IMR-90 (cell line): ENCODE data around the gene SPATA24. TPM values are rescaled to one million over a fixed set of nuclear protein-coding genes. Genes with fewer than 3 reads are reported as not detected.

Source experiments
- ATAC-seq: fragments of 200-7000 bp; cut with Tn5 transposase; 2 replicates; pipeline ENCODE4 v1.9.1; 2020; ENCODE audit warnings: low read depth, mild to moderate bottlenecking, moderate library complexity
- BruUV-seq: library from RNA; stranded (reverse); fragments of 400-500 nt; replicated peaks from 2 replicates; lab custom pipeline; 2021; lab: Mats Ljungman, UMichigan
- CTCF ChIA-PET: fragments of 300-600 bp; formaldehyde crosslinking; extraction: SDS; loops from one replicate; lab custom pipeline; 2021; ENCODE audit warnings: antibody characterized with exemption; lab: Yijun Ruan, JAX
- POLR2A ChIA-PET: fragments of 300-600 bp; sonication (Branson Sonifier 250); formaldehyde crosslinking; loops from one replicate; lab custom pipeline; 2022; ENCODE audit warnings: antibody characterized with exemption; ENCODE audit not compliant: unreplicated experiment; lab: Charles Lee
- DNase-seq: peaks from one replicate; pipeline ENCODE4 v3.0.0; 2013
- H2AFZ ChIP-seq: replicated peaks from 2 replicates; pipeline ENCODE3; 2013; ENCODE audit warnings: low read length, mild to moderate bottlenecking; ENCODE audit not compliant: poor library complexity
- H2AK5ac ChIP-seq: 2 replicates; pipeline ENCODE4 v1.6.1; 2013; ENCODE audit warnings: low read depth, low read length, inconsistent platforms
- H2AK9ac ChIP-seq: replicated peaks from 2 replicates; pipeline ENCODE3; 2013; ENCODE audit warnings: mild to moderate bottlenecking, low read depth, low read length, moderate library complexity; ENCODE audit not compliant: poor library complexity
- H2BK120ac ChIP-seq: 2 replicates; pipeline ENCODE4 v1.6.1; 2013; ENCODE audit warnings: low read depth, low read length, inconsistent platforms
- H2BK15ac ChIP-seq: 3 replicates; pipeline ENCODE4 v1.6.1; 2013; ENCODE audit warnings: low read depth, low read length, inconsistent platforms
- H2BK20ac ChIP-seq: 2 replicates; pipeline ENCODE4 v1.6.1; 2013; ENCODE audit warnings: low read depth, mild to moderate bottlenecking, inconsistent platforms, low read length, moderate library complexity
- H2BK5ac ChIP-seq: 2 replicates; pipeline ENCODE4 v1.6.1; 2013; ENCODE audit warnings: mild to moderate bottlenecking, low read depth, low read length, inconsistent platforms; ENCODE audit not compliant: poor library complexity, severe bottlenecking
- H3K14ac ChIP-seq: replicated peaks from 2 replicates; pipeline ENCODE4 v1.6.1; 2013; ENCODE audit warnings: low read depth, low read length, inconsistent platforms
- H3K18ac ChIP-seq: 2 replicates; pipeline ENCODE4 v1.6.1; 2013; ENCODE audit warnings: low read depth, low read length, control low read depth
- H3K23ac ChIP-seq: 2 replicates; pipeline ENCODE4 v1.6.1; 2013; ENCODE audit warnings: low read depth, low read length, inconsistent platforms
- H3K27ac ChIP-seq: 2 replicates; pipeline ENCODE4 v1.5.1; 2013; ENCODE audit warnings: mild to moderate bottlenecking, control low read depth, low read length; ENCODE audit not compliant: insufficient read depth
- H3K27me3 ChIP-seq: 2 replicates; pipeline ENCODE4 v1.6.1; 2013; ENCODE audit warnings: low read length; ENCODE audit not compliant: control insufficient read depth, insufficient read depth
- H3K36me3 ChIP-seq: 2 replicates; pipeline ENCODE4 v1.6.1; 2013; ENCODE audit warnings: low read length, mixed read lengths; ENCODE audit not compliant: control insufficient read depth, insufficient read depth
- H3K4ac ChIP-seq: 2 replicates; pipeline ENCODE4 v1.6.1; 2013; ENCODE audit warnings: low read depth, low read length, inconsistent platforms
- H3K4me1 ChIP-seq: 2 replicates; pipeline ENCODE4 v1.6.1; 2013; ENCODE audit warnings: low read length, mixed read lengths; ENCODE audit not compliant: control insufficient read depth, insufficient read depth
- H3K4me2 ChIP-seq: 2 replicates; pipeline ENCODE4 v1.6.1; 2013; ENCODE audit warnings: low read depth, mild to moderate bottlenecking, control low read depth, low read length, moderate library complexity
- H3K4me3 ChIP-seq: 2 replicates; pipeline ENCODE4 v1.5.1; 2013; ENCODE audit warnings: low read depth, mild to moderate bottlenecking, control low read depth, low read length, moderate library complexity; ENCODE audit not compliant: insufficient read depth
- H3K56ac ChIP-seq: 2 replicates; pipeline ENCODE4 v1.6.1; 2013; ENCODE audit warnings: low read length, inconsistent platforms; ENCODE audit not compliant: insufficient read depth; ENCODE audit errors: extremely low read depth
- H3K79me1 ChIP-seq, 2 experiments: 2 replicates each; pipeline ENCODE4 v1.6.1; 2013; ENCODE audit warnings: low read length in 2 of 2, inconsistent platforms in 1 of 2, low read depth in 1 of 2
- H3K9ac ChIP-seq: 2 replicates; pipeline ENCODE4 v1.6.1; 2013; ENCODE audit warnings: low read depth, low read length, control low read depth
- H3K9me1 ChIP-seq: 2 replicates; pipeline ENCODE4 v1.6.1; 2013; ENCODE audit warnings: low read length, inconsistent platforms; ENCODE audit not compliant: insufficient read depth
- H3K9me3 ChIP-seq: 2 replicates; pipeline ENCODE4 v1.6.1; 2013; ENCODE audit warnings: low read length; ENCODE audit not compliant: control insufficient read depth, insufficient read depth
- H4K20me1 ChIP-seq: 2 replicates; pipeline ENCODE4 v1.6.1; 2013; ENCODE audit warnings: low read length, inconsistent platforms; ENCODE audit not compliant: insufficient read depth
- H4K5ac ChIP-seq: 2 replicates; pipeline ENCODE4 v1.6.1; 2013; ENCODE audit warnings: mild to moderate bottlenecking, low read depth, low read length, control low read depth
- H4K8ac ChIP-seq, 2 experiments: 2 replicates each; pipeline ENCODE4 v1.6.1; 2013; ENCODE audit warnings: low read depth in 2 of 2, low read length in 2 of 2, control low read depth in 1 of 2, inconsistent platforms in 1 of 2
- H4K91ac ChIP-seq: 2 replicates; pipeline ENCODE4 v1.6.1; 2013; ENCODE audit warnings: low read depth, low read length, inconsistent platforms; ENCODE audit not compliant: insufficient read depth
- FOS ChIP-seq: fragments of 150-350 bp; IDR thresholded peaks from 2 replicates; pipeline ENCODE4 v1.6.1; 2016; ENCODE audit warnings: low read depth, low read length
- RFX5 ChIP-seq: IDR thresholded peaks from 2 replicates; pipeline ENCODE4 v1.8.0; 2012; ENCODE audit warnings: low read depth, mild to moderate bottlenecking, low read length, moderate library complexity
- SMC3 ChIP-seq: fragments of 150-350 bp; IDR thresholded peaks from 2 replicates; pipeline ENCODE4 v1.6.1; 2016; ENCODE audit warnings: low read depth, mild to moderate bottlenecking, antibody characterized with exemption, low read length, moderate library complexity
- WGBS, 2 experiments: methylation state at CpG; one replicate each; pipeline versions ENCODE4 v1.1.5 to v1.1.7; 2013; ENCODE audit warnings: missing lambda C conversion rate in 2 of 2; ENCODE audit not compliant: insufficient read length in 1 of 2; ENCODE audit errors: extremely low coverage in 2 of 2; 5-methylcytosine and 5-hydroxymethylcytosine counted together
- dilution Hi-C: fragments of 300-500 bp; cut with HindIII; formaldehyde crosslinking; loops from one replicate; pipeline ENCODE4 v1.14.3; 2018; ENCODE audit warnings: low sequenced_read_pairs; ENCODE audit not compliant: unreplicated experiment
- in situ Hi-C: fragments of 300-500 bp; cut with MboI; formaldehyde crosslinking; loops from 3 replicates; pipeline ENCODE4 v1.14.3; 2019; ENCODE audit warnings: low sequenced_read_pairs, inconsistent platforms, mixed read lengths
- intact Hi-C: fragments of 100-400 bp; cut with micrococcal nuclease; formaldehyde crosslinking; loops from 2 replicates; pipeline ENCODE4 v1.10.0; 2022
- polyA plus RNA-seq, 3 experiments: library from polyadenylated mRNA; depleted of rRNA; stranded (reverse); fragments of >200 nt; gene quantifications; 2 replicates each; pipeline ENCODE4 v1.2.3, GENCODE V29; 2012; ENCODE audit warnings: low replicate concordance in 1 of 3
- total RNA-seq: library from RNA; depleted of rRNA; stranded (reverse); fragments of >200 nt; gene quantifications from 2 replicates; pipeline ENCODE4 v1.2.3, GENCODE V29; 2012
- TF ChIP-seq, protein P1 (sequence below): conservative IDR thresholded peaks from 2 replicates; pipeline ENCODE4 v1.5.1; 2012; ENCODE audit warnings: mild to moderate bottlenecking, low read depth, low read length, improper control_type of control experiment

Gene SPATA24
- total and polyA plus RNA-seq, 2 of the 4 experiments (the other 2 are of a cell fraction) = 4.1 to 4.3 TPM

DNA sequence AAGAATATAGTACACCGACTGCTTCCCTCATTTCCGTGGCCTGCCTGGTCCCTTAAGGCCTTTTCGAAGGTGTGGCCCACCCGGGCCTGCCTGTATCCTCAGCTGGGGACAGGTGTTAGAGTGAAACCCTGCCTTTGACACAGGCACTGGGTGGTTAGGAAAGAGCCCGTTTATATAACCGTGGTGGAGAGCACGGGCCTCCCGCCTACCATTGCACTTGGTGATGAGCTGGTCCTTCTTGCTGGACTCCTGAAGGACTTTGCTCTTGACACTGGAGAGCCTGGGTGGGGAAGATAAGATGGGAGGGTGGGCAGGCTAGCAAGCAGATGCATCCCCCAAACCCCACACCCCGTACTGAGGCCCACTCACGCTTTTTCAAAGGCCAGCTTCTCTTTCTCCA is 2.3 kb downstream of the SPATA24 start:
- H2AFZ ChIP-seq = no peak overlapping the region
- dilution Hi-C loops (loop anchor here (25.0 kb wide), 1 partner anchor 111 kb away; no protein-coding TSS in a partner anchor), in situ Hi-C loops (no loop called here), intact Hi-C loops (no loop called here)
- no peak overlapping the region for H2BK15ac ChIP-seq
- no TSS peak for BruUV-seq
- no peak overlapping the region for H3K14ac ChIP-seq
- H3K36me3 ChIP-seq = no peaks in the 10 kb centered on the region
- no peak overlapping the region for H2BK20ac ChIP-seq
- no peaks in the 10 kb centered on the region for H3K9me3 ChIP-seq
- H4K8ac ChIP-seq = no peak overlapping the region
- peaks cover 0 to 14% of the 10 kb centered on the region in 2 experiments; a peak in 1 of 4 replicates for H3K79me1 ChIP-seq
- CTCF ChIA-PET = no interaction called here
- no peak overlapping the region for H3K4me3 ChIP-seq
- no peak overlapping the region for H3K4me2 ChIP-seq
- H3K9me1 ChIP-seq = peaks cover 8% of the 10 kb centered on the region
- no peak overlapping the region for H2AK5ac ChIP-seq
- H3K9ac ChIP-seq = no peak overlapping the region
- POLR2A ChIA-PET = no interaction called here
- no peak overlapping the region for H2BK5ac ChIP-seq
- H3K23ac ChIP-seq = no peak overlapping the region
- H2AK9ac ChIP-seq = no peak overlapping the region
- peaks cover 4% of the 10 kb centered on the region for H3K4me1 ChIP-seq
- H2BK120ac ChIP-seq = no peak overlapping the region
- DNase-seq (no peak), ATAC-seq (no peak)
- H3K27ac ChIP-seq = no peak overlapping the region
- WGBS, 2 experiments = 97% methylated on average over 3 of the region's 10 CpGs; no CpG with 5 or more reads in 1 of the 2 experiments
- H4K5ac ChIP-seq = no peak overlapping the region
- H3K27me3 ChIP-seq = no peaks in the 10 kb centered on the region
- no peak overlapping the region for H3K18ac ChIP-seq
- no peak for TF ChIP-seq SMC3
- TF ChIP-seq FOS = no peak
- TF ChIP-seq, protein P1, sequence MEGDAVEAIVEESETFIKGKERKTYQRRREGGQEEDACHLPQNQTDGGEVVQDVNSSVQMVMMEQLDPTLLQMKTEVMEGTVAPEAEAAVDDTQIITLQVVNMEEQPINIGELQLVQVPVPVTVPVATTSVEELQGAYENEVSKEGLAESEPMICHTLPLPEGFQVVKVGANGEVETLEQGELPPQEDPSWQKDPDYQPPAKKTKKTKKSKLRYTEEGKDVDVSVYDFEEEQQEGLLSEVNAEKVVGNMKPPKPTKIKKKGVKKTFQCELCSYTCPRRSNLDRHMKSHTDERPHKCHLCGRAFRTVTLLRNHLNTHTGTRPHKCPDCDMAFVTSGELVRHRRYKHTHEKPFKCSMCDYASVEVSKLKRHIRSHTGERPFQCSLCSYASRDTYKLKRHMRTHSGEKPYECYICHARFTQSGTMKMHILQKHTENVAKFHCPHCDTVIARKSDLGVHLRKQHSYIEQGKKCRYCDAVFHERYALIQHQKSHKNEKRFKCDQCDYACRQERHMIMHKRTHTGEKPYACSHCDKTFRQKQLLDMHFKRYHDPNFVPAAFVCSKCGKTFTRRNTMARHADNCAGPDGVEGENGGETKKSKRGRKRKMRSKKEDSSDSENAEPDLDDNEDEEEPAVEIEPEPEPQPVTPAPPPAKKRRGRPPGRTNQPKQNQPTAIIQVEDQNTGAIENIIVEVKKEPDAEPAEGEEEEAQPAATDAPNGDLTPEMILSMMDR = no peak
- TF ChIP-seq RFX5 = no peak
- H3K4ac ChIP-seq = no peak overlapping the region
- no peak overlapping the region for H4K91ac ChIP-seq
- H3K56ac ChIP-seq = no peak overlapping the region
- no peaks in the 10 kb centered on the region; the same call in 1 of the 2 replicates for H4K20me1 ChIP-seq
